Smooth muscle cell of the brain vasculature (primary cell): ENCODE data around the gene MNX1.

ENCODE experiments used
- DNase-seq: peaks from one replicate; pipeline ENCODE4 v3.0.0-alpha.2; 2012; ENCODE audit warnings: low read depth, low spot score

The MNX1 gene

GRCh38 chr7:157002819-157003421 lies 7.5 kb downstream of the MNX1 start:
- DNase-seq, result no peak

GRCh38 chr7:157001920-157002818 lies 8.3 kb downstream of the MNX1 start:
- no peak for DNase-seq

GRCh38 chr7:157000741-157001653 lies 9.5 kb downstream of the MNX1 start:
- no peak for DNase-seq

- no peak for DNase-seq
These were observed 10.3 kb downstream of the MNX1 start for GRCh38 chr7:156999958-157000726.

GRCh38 chr7:156998988-156999957 lies 11.2 kb downstream of the MNX1 start:
- DNase-seq, result no peak

GRCh38 chr7:156994417-156994816 lies 16.0 kb downstream of the MNX1 start:
- DNase-seq, result no peak

- no peak for DNase-seq
These were observed 16.6 kb downstream of the MNX1 start for GRCh38 chr7:156993925-156994235.

- DNase-seq, result no peak
These were observed 17.2 kb downstream of the MNX1 start for GRCh38 chr7:156993021-156993924.

GRCh38 chr7:156989766-156990535 lies 20.5 kb downstream of the MNX1 start:
- DNase-seq, result no peak

- DNase-seq, result no peak
These were observed 21.9 kb downstream of the MNX1 start for GRCh38 chr7:156988343-156989185.

GRCh38 chr7:156986378-156986777 lies 24.1 kb downstream of the MNX1 start:
- DNase-seq, result no peak

- no peak for DNase-seq
These were observed 25.1 kb downstream of the MNX1 start for GRCh38 chr7:156985101-156985992.

- no peak for DNase-seq
These were observed 26.1 kb downstream of the MNX1 start for GRCh38 chr7:156984174-156984891.

- no peak for DNase-seq
These were observed 30.8 kb downstream of the MNX1 start for GRCh38 chr7:156979711-156980110.

- no peak for DNase-seq
These were observed 31.4 kb downstream of the MNX1 start for GRCh38 chr7:156979007-156979606.
